ENCODE results near the gene FAM107B.

DNA sequence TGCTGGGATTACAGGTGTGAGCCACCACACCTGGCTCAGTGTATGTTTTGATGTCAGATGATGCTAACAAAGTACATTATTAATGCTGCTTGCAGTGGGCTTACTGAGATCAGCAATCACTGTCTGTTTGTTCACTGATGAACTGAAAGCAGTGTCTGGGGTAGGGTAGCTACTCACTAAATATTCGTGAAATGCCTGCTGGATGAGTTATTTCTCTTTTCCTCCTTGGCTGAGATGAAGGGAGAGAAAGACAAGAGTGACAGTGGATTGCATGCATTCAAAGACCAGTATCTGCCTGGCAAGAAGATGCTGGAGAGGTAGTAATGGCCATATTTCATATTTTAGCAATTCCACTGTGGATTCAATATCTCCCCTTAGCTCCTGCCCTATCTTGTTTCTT lies 32.3 kb downstream of the FAM107B start:
- TF ChIP-seq, protein P1, sequence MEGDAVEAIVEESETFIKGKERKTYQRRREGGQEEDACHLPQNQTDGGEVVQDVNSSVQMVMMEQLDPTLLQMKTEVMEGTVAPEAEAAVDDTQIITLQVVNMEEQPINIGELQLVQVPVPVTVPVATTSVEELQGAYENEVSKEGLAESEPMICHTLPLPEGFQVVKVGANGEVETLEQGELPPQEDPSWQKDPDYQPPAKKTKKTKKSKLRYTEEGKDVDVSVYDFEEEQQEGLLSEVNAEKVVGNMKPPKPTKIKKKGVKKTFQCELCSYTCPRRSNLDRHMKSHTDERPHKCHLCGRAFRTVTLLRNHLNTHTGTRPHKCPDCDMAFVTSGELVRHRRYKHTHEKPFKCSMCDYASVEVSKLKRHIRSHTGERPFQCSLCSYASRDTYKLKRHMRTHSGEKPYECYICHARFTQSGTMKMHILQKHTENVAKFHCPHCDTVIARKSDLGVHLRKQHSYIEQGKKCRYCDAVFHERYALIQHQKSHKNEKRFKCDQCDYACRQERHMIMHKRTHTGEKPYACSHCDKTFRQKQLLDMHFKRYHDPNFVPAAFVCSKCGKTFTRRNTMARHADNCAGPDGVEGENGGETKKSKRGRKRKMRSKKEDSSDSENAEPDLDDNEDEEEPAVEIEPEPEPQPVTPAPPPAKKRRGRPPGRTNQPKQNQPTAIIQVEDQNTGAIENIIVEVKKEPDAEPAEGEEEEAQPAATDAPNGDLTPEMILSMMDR (conservative IDR thresholded peaks at IDR 0.05): no peak
- no peak for TF ChIP-seq EZH2 (IDR thresholded peaks at IDR 0.05; ENCODE audit: low read depth)

All from PC-9 (cell line).